Muscle of arm (tissue), 14 donors: ENCODE data around the gene EPX. TPM values are rescaled to one million over a fixed set of nuclear protein-coding genes. Genes with fewer than 3 reads are reported as not detected.
"Not testable (repeated sequence)": the region's sequence is repeated elsewhere in the genome, so short reads cannot be mapped to it uniquely, and the experiment has no call there.

Experiments used
- DNase-seq: peaks from one replicate; pipeline ENCODE4 v3.0.0-alpha.2; 2013
- long read RNA-seq, 11 donors: transcript quantifications; one replicate each; lab custom pipeline, GENCODE V29; 2026
- polyA plus RNA-seq, 12 donors: library from polyadenylated mRNA; unstranded; fragments of 120-200 nt; gene quantifications; one replicate each; pipeline ENCODE4 v1.2.1, GENCODE V29; 2013; ENCODE audit not compliant: insufficient read length in 12 of 12

EPX gene
- 1 to 10 TPM in 1 of 12 donors, under 1 TPM in 9, not detected in 2; 0.14 to 5.7 (median 0.29) TPM for polyA plus RNA-seq
- long read RNA-seq, donor 1: 0 reads
- long read RNA-seq, donor 2: 0 reads
- long read RNA-seq, donor 3: 0 reads
- long read RNA-seq, donor 4: 0 reads
- long read RNA-seq, donor 5: 0 reads
- long read RNA-seq, donor 6: 0 reads
- long read RNA-seq, donor 7: 0 reads
- long read RNA-seq, donor 8: 0 reads
- long read RNA-seq, donor 9: 0 reads
- long read RNA-seq, donor 10: 0 reads
- long read RNA-seq, donor 11: 0 reads

GRCh38 chr17:58192612-58193011 is at the start of gene EPX:
EPX (plus strand) TSS chr17:58192726; CDS start chr17:58192847, 121 bp downstream.
- no peak for DNase-seq

- not testable (repeated sequence) for DNase-seq
Measured at GRCh38 chr17:58143335-58143734, 49.2 kb upstream of the EPX start.

- DNase-seq: no peak
Measured at GRCh38 chr17:58144801-58145200, 47.7 kb upstream of the EPX start.

- DNase-seq: no peak
Measured at GRCh38 chr17:58147930-58148434, 44.5 kb upstream of the EPX start, which contains the start of gene OR4D1. OR4D1 (plus strand) TSS chr17:58148384; CDS start chr17:58155154, 6,770 bp downstream.

- DNase-seq: no peak
Measured at GRCh38 chr17:58148609-58149008, 43.9 kb upstream of the EPX start.

GRCh38 chr17:58150394-58150793 is 42.1 kb upstream of the EPX start:
- DNase-seq: no peak

- no peak for DNase-seq
Measured at GRCh38 chr17:58153046-58153445, 39.5 kb upstream of the EPX start.

- no peak for DNase-seq
Measured at GRCh38 chr17:58153671-58154070, 38.9 kb upstream of the EPX start.

GRCh38 chr17:58156839-58157803 is 35.4 kb upstream of the EPX start:
- DNase-seq: no peak

- no peak for DNase-seq
Measured at GRCh38 chr17:58158181-58158580, 34.3 kb upstream of the EPX start.

GRCh38 chr17:58161566-58161965 is 31.0 kb upstream of the EPX start:
- DNase-seq: no peak

GRCh38 chr17:58165981-58166380 is 26.5 kb upstream of the EPX start:
- no peak for DNase-seq

- no peak for DNase-seq
Measured at GRCh38 chr17:58166682-58167081, 25.8 kb upstream of the EPX start, which contains the start of gene OR4D2. OR4D2 (plus strand) TSS chr17:58166982; CDS start chr17:58169656, 2,674 bp downstream.

- no peak for DNase-seq
Measured at GRCh38 chr17:58170622-58171021, 21.9 kb upstream of the EPX start.

GRCh38 chr17:58172369-58173071 is 20.0 kb upstream of the EPX start:
- DNase-seq: no peak

GRCh38 chr17:58174871-58175270 is 17.7 kb upstream of the EPX start:
- no peak for DNase-seq

- DNase-seq: no peak
Measured at GRCh38 chr17:58176200-58176599, 16.3 kb upstream of the EPX start.

GRCh38 chr17:58181796-58182195 is 10.7 kb upstream of the EPX start:
- DNase-seq: no peak

GRCh38 chr17:58183514-58183913 is 9.0 kb upstream of the EPX start:
- no peak for DNase-seq

- peak; percentile 33 for DNase-seq
Measured at GRCh38 chr17:58184308-58184985, 8.1 kb upstream of the EPX start.
